HEK293 (cell line): Measurements from ENCODE around the gene ASTN2.

Source experiments
- CTCF ChIA-PET: fragments of 350-600 bp; formaldehyde crosslinking; extraction: SDS; loops from one replicate; lab custom pipeline; 2021; ENCODE audit warnings: antibody characterized with exemption; lab: Yijun Ruan, JAX
- POLR2A ChIA-PET: fragments of 300-600 bp; formaldehyde crosslinking; extraction: SDS; loops from one replicate; lab custom pipeline; 2020; ENCODE audit warnings: antibody characterized with exemption, inconsistent platforms; lab: Yijun Ruan, JAX
- H3K27ac ChIP-seq: fragments of 200-500 bp; sonication (Bioruptor generic); 2 replicates; pipeline ENCODE4 v1.5.1; 2014; ENCODE audit warnings: low read depth, low read length, control low read depth, inconsistent platforms; ENCODE audit errors: extremely low read depth
- H3K36me3 ChIP-seq, 2 experiments: fragments of 200-500 bp in 1 of 2; sonication (Bioruptor generic) in 1 of 2; 1 replicate in 1 of 2; 2 replicates in 1 of 2; pipeline ENCODE4 v1.5.1; 2014 to 2017; ENCODE audit warnings: inconsistent platforms in 2 of 2, low read length in 2 of 2; ENCODE audit not compliant: control insufficient read depth in 2 of 2, insufficient read depth in 1 of 2
- H3K4me1 ChIP-seq: fragments of 200-500 bp; sonication (Bioruptor generic); 2 replicates; pipeline ENCODE4 v1.5.1; 2014; ENCODE audit warnings: mild to moderate bottlenecking, low read length, inconsistent platforms; ENCODE audit not compliant: control insufficient read depth, insufficient read depth
- H3K4me3 ChIP-seq: 2 replicates; pipeline ENCODE4 v1.5.1; 2011; ENCODE audit warnings: low read depth, mild to moderate bottlenecking, control low read depth, low read length, moderate library complexity
- H3K9me3 ChIP-seq: fragments of 200-500 bp; sonication (Bioruptor generic); 2 replicates; pipeline ENCODE4 v1.5.1; 2014; ENCODE audit warnings: low read depth, low read length, inconsistent platforms; ENCODE audit not compliant: control insufficient read depth, insufficient read depth
- HOXC10 ChIP-seq: sonication (generic); formaldehyde crosslinking; IDR thresholded peaks from 2 replicates; pipeline ENCODE4 v1.8.1; 2023; ENCODE audit warnings: mild to moderate bottlenecking, missing genetic modification reagents
- KLF17 ChIP-seq: fragments of 450-650 bp; formaldehyde crosslinking; IDR thresholded peaks from 2 replicates; pipeline ENCODE4 v1.5.1; 2016; ENCODE audit warnings: missing biosample characterization, missing genetic modification characterization
- MZF1 ChIP-seq: fragments of 450-650 bp; formaldehyde crosslinking; IDR thresholded peaks from 2 replicates; pipeline ENCODE4 v1.5.1; 2017; ENCODE audit warnings: missing biosample characterization, missing genetic modification characterization, borderline replicate concordance
- OVOL3 ChIP-seq: fragments of 450-650 bp; formaldehyde crosslinking; IDR thresholded peaks from 2 replicates; pipeline ENCODE4 v1.5.1; 2016; ENCODE audit warnings: missing biosample characterization, missing genetic modification characterization
- PBX3 ChIP-seq: sonication (generic); formaldehyde crosslinking; IDR thresholded peaks from 2 replicates; pipeline ENCODE4 v1.8.1; 2022; ENCODE audit warnings: mild to moderate bottlenecking, moderate library complexity, missing genetic modification reagents
- PRDM4 ChIP-seq: fragments of 450-650 bp; formaldehyde crosslinking; IDR thresholded peaks from 2 replicates; pipeline ENCODE4 v1.5.1; 2017; ENCODE audit warnings: missing biosample characterization, missing genetic modification characterization
- SALL2 ChIP-seq: fragments of 450-650 bp; formaldehyde crosslinking; IDR thresholded peaks from 2 replicates; pipeline ENCODE4 v1.5.0; 2017; ENCODE audit warnings: missing biosample characterization, mild to moderate bottlenecking, missing genetic modification characterization, borderline replicate concordance
- SP2 ChIP-seq: fragments of 450-650 bp; formaldehyde crosslinking; IDR thresholded peaks from 2 replicates; pipeline ENCODE4 v1.5.1; 2016; ENCODE audit warnings: missing biosample characterization, missing genetic modification characterization
- ZNF202 ChIP-seq: fragments of 450-650 bp; formaldehyde crosslinking; IDR thresholded peaks from 2 replicates; pipeline ENCODE4 v1.5.1; 2016; ENCODE audit warnings: missing biosample characterization, missing genetic modification characterization, borderline replicate concordance
- ZNF280C ChIP-seq: fragments of 450-650 bp; formaldehyde crosslinking; IDR thresholded peaks from 2 replicates; pipeline ENCODE4 v1.5.1; 2016; ENCODE audit warnings: missing biosample characterization, missing genetic modification characterization
- ZNF341 ChIP-seq: fragments of 450-650 bp; formaldehyde crosslinking; IDR thresholded peaks from 2 replicates; pipeline ENCODE4; 2016; ENCODE audit warnings: low read depth, missing biosample characterization, missing genetic modification characterization
- ZNF626 ChIP-seq: fragments of 450-650 bp; sonication (Bioruptor Pico); formaldehyde crosslinking; IDR thresholded peaks from 2 replicates; pipeline ENCODE4 v1.5.1; 2018; ENCODE audit warnings: missing biosample characterization, missing genetic modification characterization, inconsistent platforms
- ZNF639 ChIP-seq: fragments of 450-650 bp; formaldehyde crosslinking; IDR thresholded peaks from 2 replicates; pipeline ENCODE4 v1.5.1; 2016; ENCODE audit warnings: missing biosample characterization, missing genetic modification characterization
- ZNF777 ChIP-seq: fragments of 450-650 bp; formaldehyde crosslinking; IDR thresholded peaks from 2 replicates; pipeline ENCODE4 v1.5.1; 2017; ENCODE audit warnings: missing biosample characterization, missing genetic modification characterization, borderline replicate concordance
- ZNF785 ChIP-seq: fragments of 450-650 bp; formaldehyde crosslinking; IDR thresholded peaks from 2 replicates; pipeline ENCODE4 v1.5.1; 2016; ENCODE audit warnings: missing biosample characterization, missing genetic modification characterization

The ASTN2 gene

GRCh38 chr9:117304549-117304948 is 110.3 kb downstream of the ASTN2 start (continued):
- TF ChIP-seq ZNF777 (no peak), ZNF639 (tag by site-specific recombination) (no peak), ZNF280C (tag by site-specific recombination) (no peak), ZNF785 (tag by site-specific recombination) (no peak), OVOL3 (tag by site-specific recombination) (no peak), ZNF626 (tag by site-specific recombination) (no peak), ZNF202 (tag by site-specific recombination) (no peak), SALL2 (tag by site-specific recombination) (no peak), MZF1 (tag by site-specific recombination) (no peak), PBX3 (CRISPR knock-in tag) (no peak), KLF17 (tag by site-specific recombination) (no peak), PRDM4 (tag by site-specific recombination) (no peak), ZNF341 (tag by site-specific recombination) (no peak)

- Histone ChIP-seq H3K36me3 (no peaks in the 10 kb centered on the region), H3K27ac (no peak overlapping the region), H3K4me1 (no peaks in the 10 kb centered on the region), H3K4me3 (no peak overlapping the region), H3K9me3 (no peaks in the 10 kb centered on the region)
- ChIA-PET CTCF (no interaction called here), POLR2A (no interaction called here)
- no peak for TF ChIP-seq HOXC10 (CRISPR knock-in tag)
- TF ChIP-seq SP2 (tag by site-specific recombination), result no peak
- no peak for TF ChIP-seq ZNF639 (tag by site-specific recombination)
These were observed 111.1 kb downstream of the ASTN2 start for GRCh38 chr9:117303643-117304230.
